Pons (tissue), 1 donor: ENCODE measurements around the gene PRRG2.

Source experiments
- DNase-seq: peaks from one replicate; pipeline ENCODE4 v3.0.0-alpha.2; 2016; ENCODE audit warnings: low spot score

Gene PRRG2

GRCh38 chr19:49589502-49589905 lies 8.4 kb downstream of the PRRG2 start:
- no peak for DNase-seq

DNA sequence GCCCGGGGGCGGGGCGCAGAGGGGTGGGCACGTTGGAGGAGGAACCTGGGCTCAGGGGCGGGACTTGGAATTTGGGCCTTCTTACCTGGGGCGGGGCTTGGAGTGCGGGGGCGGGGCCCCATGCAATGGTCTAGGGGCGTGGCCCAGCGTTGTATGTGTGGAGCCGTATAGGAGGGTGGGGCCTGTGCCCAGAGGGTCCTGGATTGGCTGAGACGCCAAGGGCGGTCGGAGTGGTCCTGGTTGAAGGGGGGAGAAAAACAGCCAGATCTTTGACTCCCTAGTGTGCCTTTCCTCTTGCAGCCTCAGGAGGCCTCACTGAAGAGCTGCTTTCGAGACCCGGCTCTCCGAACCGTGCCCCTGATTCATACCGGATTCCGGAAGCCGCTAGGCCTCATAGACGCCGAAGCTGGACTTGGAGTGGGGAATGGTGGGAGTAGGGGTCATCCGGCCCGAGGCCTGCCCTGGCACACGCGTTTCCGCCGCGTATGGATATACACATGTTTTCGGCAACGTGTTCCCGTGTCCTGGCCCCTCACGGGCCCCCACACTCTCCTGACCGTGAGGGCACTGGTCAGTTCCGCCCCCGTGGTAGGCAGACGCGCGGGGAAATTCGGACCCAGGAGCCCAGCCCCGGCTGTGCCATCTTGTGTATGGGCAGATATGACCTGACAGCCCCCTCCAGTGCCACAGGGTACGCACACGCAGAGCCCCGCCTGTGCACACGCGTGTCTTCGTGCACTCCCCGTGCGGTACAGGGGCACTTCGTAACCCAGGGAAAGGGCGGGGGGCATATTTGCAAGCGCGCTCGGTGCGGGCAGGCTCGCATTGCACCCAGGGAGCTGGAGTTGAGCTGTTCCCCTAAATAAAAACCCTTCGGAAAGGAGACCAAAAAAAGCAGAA lies 9.2 kb downstream of the PRRG2 start:
- DNase-seq = peak; percentile 88

- DNase-seq = peak; percentile 50
Measured at GRCh38 chr19:49590971-49591730, 10.0 kb downstream of the PRRG2 start, which contains the start of gene PRR12. Gene PRR12, plus strand, starts transcription at chr19:49591182. Its CDS starts 473 bp downstream, at chr19:49591655.

- peak; percentile 37 for DNase-seq
Measured at GRCh38 chr19:49591731-49592485, 10.8 kb downstream of the PRRG2 start.

- DNase-seq = peak; percentile 14
Measured at GRCh38 chr19:49592486-49593232, 11.5 kb downstream of the PRRG2 start.

GRCh38 chr19:49593233-49594113 lies 12.4 kb downstream of the PRRG2 start:
- peak; percentile 91 for DNase-seq

DNA sequence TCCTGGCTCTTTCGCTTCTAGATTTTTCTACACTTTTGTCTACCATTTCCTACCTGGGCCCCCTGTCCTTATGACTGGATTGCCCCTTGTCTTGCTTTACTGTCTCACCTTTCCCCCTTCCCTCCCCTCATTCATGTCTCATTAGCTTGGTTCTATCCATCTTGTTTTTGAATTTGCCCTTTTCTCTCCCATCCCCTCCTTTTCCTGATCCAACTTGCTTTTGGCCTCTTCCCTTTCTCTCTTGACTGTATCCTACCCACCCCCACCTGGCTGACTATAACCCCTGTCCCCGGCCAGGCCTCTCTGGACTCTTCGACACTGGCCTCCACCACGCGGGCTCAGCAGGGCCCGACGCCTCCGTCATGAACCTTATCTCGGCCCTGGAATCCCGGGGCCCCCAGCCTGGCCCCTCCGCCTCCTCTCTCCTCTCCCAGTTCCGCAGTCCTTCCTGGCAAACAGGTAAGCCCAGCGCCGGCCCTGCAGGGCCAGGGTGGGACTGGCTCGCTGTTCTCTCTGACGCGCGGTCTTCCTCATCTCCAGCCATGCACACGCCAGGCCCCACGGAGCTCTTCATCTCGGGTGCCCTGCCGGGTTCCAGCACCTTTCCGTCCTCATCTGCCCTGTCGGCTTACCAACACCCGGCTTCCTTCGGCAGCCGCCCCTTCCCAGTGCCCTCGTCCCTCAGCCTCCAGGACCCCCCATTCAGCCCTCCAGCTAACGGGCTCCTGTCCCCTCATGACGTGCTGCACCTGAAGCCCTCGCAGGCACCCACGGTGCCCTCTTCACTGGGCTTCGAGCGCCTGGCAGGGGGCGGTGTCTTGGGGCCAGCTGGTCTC lies 13.3 kb downstream of the PRRG2 start:
- no peak for DNase-seq

DNA sequence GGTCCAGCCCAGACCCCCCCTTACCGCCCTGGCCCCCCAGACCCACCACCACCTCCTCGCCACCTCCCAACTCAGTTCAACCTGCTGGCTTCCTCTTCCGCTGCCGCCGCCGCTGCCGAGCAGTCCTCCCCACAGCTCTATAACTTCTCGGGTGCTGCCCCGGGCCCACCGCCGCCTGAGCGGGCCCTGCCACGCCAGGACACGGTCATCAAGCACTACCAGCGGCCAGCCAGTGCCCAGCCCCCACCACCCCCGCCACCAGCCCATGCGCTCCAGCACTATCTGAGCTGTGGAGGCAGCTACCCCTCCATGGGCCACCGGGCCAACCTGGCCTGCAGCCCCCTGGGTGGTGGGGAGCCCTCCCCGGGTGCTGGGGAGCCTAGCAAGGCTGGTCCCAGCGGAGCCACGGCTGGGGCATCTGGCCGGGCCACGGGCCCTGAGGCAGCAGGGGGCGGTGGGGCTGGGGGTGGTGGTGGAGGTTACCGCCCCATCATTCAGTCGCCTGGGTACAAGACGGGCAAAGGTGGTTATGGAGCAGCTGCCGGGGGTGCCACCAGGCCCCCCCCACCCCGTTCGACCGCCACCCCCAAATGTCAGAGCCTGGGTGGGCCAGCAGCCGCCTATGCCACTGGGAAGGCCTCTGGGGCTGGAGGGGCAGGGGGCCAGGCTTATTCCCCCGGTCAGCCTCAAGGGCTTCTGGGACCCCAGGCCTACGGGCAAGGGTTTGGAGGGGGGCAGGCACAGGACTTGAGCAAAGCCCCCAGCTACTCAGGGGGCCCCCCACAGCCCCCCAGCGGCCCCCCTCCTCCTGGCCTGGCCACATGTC lies 14.1 kb downstream of the PRRG2 start:
- DNase-seq = no peak

DNA sequence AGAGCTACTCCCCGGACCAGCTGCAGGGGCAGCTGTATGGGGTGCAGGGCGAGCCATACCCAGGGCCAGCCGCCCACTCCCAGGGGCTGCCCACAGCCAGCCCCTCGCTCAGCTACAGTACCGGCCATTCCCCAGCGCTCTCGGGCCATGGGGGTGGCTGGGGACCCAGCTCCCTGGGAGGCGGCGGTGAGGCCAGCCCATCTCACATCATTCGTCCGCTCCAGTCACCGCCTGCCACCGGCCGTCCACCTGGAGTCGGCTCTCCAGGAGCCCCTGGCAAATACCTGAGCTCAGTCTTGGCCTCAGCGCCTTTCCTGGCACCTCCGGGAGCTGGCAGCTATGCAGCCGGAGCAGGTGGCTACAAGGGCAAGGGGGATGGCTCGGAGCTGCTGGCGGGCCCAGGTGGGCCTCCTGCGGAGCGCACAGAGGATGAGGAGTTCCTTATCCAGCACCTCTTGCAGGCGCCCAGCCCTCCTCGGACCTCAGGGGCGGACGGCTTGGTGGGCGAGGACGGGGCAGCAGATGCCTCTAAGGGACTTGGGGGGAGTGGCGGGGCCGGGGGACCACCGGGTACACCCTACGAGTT lies 14.8 kb downstream of the PRRG2 start:
- no peak for DNase-seq

- no peak for DNase-seq
Measured at GRCh38 chr19:49596407-49596806, 15.3 kb downstream of the PRRG2 start.

DNA sequence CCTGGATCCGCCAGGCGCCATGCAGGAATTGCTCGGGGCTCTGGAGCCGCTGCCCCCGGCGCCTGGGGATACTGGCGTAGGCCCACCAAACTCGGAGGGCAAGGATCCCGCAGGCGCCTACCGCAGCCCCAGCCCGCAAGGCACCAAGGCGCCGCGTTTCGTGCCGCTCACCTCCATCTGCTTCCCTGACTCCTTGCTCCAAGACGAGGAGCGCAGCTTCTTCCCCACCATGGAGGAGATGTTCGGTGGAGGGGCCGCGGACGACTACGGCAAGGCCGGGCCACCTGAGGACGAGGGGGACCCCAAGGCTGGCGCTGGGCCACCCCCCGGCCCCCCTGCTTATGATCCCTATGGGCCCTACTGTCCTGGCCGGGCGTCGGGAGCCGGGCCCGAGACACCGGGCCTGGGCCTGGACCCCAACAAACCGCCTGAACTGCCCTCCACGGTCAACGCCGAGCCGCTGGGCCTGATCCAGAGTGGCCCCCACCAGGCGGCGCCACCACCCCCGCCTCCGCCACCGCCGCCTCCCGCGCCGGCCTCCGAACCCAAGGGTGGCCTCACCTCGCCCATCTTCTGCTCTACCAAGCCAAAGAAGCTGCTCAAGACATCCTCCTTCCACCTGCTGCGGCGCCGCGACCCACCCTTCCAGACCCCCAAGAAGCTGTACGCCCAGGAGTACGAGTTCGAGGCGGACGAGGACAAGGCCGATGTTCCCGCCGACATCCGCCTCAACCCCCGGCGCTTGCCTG lies 16.0 kb downstream of the PRRG2 start:
- DNase-seq = no peak

- no peak for DNase-seq
Measured at GRCh38 chr19:49597703-49597974, 16.5 kb downstream of the PRRG2 start.

GRCh38 chr19:49599378-49600295 lies 18.5 kb downstream of the PRRG2 start:
- DNase-seq = no peak

- no peak for DNase-seq
Measured at GRCh38 chr19:49601482-49602038, 20.4 kb downstream of the PRRG2 start.

DNA sequence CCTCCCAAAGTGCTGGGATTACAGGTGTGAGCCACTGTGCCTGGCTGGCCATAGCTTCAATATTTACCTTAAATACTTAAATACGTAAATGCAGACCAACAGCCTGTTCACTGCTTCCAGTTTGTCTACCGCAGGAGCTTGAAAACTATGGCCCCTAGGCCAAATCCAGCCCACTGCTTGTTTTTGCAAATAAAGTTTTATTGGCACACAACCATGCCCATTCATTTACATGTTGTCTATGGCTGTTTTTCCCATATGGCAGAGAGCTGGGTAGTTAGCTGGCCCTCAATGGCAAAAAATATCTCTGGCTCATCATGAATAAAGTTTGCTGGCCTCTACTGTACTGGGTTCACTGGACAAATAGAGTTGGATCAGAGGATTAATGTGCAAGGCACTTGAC lies 21.7 kb downstream of the PRRG2 start:
- no peak for DNase-seq

DNA sequence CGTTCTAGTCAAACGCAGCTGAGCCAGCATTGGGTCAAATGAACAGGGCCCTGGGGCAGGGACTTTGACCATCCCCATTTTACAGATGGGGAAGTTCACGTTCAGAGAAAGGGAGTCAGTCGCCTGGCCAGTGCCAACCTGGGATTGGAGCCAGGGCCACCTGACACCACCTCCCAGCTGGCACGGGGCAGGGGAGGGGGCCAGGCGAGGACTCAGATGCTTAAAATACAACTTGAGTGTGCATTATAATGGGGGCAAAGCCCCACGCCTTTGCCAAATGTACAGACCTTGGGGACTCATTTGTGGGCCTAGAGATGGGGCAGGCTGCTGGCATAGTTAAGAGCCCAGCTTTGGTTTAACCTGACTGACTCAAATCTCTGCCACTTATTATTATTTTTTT lies 24.5 kb downstream of the PRRG2 start:
- no peak for DNase-seq
